T-cell (primary cell): ENCODE results near the gene GPR146. TPM values are rescaled to one million over a fixed set of nuclear protein-coding genes. Genes with fewer than 3 reads are reported as not detected.

Experiments
- ATAC-seq, 4 experiments: fragments of 200-7000 bp in 3 of 4; fragments of 150-1000 bp in 1 of 4; cut with Tn5 transposase; replicated peaks in 1 of 4; 1 replicate in 3 of 4; 2 replicates in 1 of 4; pipeline ENCODE4 v1.10.0; 2021; ENCODE audit warnings: moderate library complexity in 3 of 4, mild to moderate bottlenecking in 2 of 4, moderate number of reproducible peaks in 1 of 4
- CTCF ChIA-PET, 2 donors: fragments of 300-600 bp; sonication (Branson Sonifier 250); formaldehyde crosslinking; loops; one replicate each; lab custom pipeline; 2022; ENCODE audit warnings: antibody characterized with exemption in 2 of 2; lab: Charles Lee
- POLR2A ChIA-PET, 2 donors: fragments of 300-600 bp; sonication (Branson Sonifier 250); formaldehyde crosslinking; loops; one replicate each; lab custom pipeline; 2022; ENCODE audit warnings: antibody characterized with exemption in 2 of 2; lab: Charles Lee
- DNase-seq, 35 experiments: peaks; one replicate each; pipeline versions ENCODE4 v3.0.0 to v3.0.0-alpha.2; 2013 to 2023
- H3K27ac ChIP-seq: one replicate; pipeline ENCODE4 v1.5.1; 2013; ENCODE audit warnings: low read length
- H3K27me3 ChIP-seq, 2 experiments: replicated peaks in 1 of 2; 1 replicate in 1 of 2; 2 replicates in 1 of 2; pipeline versions ENCODE4 v1.6.1 to v1.7.0; 2013; ENCODE audit warnings: low read length in 1 of 2, mixed read lengths in 1 of 2; ENCODE audit not compliant: control insufficient read depth in 2 of 2, insufficient read depth in 2 of 2; ENCODE audit errors: extremely low read depth in 1 of 2
- H3K36me3 ChIP-seq, 2 donors: 1 replicate in 1 of 2; 2 replicates in 1 of 2; pipeline versions ENCODE4 v1.6.1 to v1.7.0; 2013; ENCODE audit warnings: low read length in 1 of 2; ENCODE audit not compliant: control insufficient read depth in 2 of 2, insufficient read depth in 1 of 2; ENCODE audit errors: extremely low read depth in 1 of 2
- H3K4me1 ChIP-seq, 2 experiments: 1 replicate in 1 of 2; 2 replicates in 1 of 2; pipeline versions ENCODE4 v1.6.1 to v1.7.0; 2013; ENCODE audit warnings: low read length in 2 of 2, mixed read lengths in 1 of 2; ENCODE audit not compliant: insufficient read depth in 2 of 2, control insufficient read depth in 1 of 2; ENCODE audit errors: extremely low read depth in 1 of 2
- H3K4me3 ChIP-seq, 2 donors: 1 replicate in 1 of 2; 2 replicates in 1 of 2; pipeline versions ENCODE4 v1.5.1 to v1.7.0; 2013; ENCODE audit warnings: mild to moderate bottlenecking in 2 of 2, low read length in 1 of 2, moderate library complexity in 1 of 2; ENCODE audit not compliant: control insufficient read depth in 1 of 2; ENCODE audit errors: extremely low read depth in 1 of 2
- H3K9me3 ChIP-seq: 2 replicates; pipeline ENCODE4 v1.7.0; 2013
- H3K27ac Mint-ChIP-seq, 2 donors: one replicate each; pipeline ENCODE4 v1.8.0; 2020 to 2021; ENCODE audit warnings: mild to moderate bottlenecking in 2 of 2, mixed read lengths in 2 of 2
- H3K27me3 Mint-ChIP-seq, 2 donors: one replicate each; pipeline ENCODE4 v1.8.0; 2021 to 2022; ENCODE audit warnings: mixed read lengths in 2 of 2
- H3K36me3 Mint-ChIP-seq: one replicate; pipeline ENCODE4 v1.8.0; 2021; ENCODE audit warnings: mixed read lengths
- H3K4me1 Mint-ChIP-seq, 3 donors: one replicate each; pipeline ENCODE4 v1.8.0; 2020 to 2022; ENCODE audit warnings: mixed read lengths in 3 of 3, mild to moderate bottlenecking in 1 of 3
- H3K4me3 Mint-ChIP-seq, 3 donors: one replicate each; pipeline ENCODE4 v1.8.0; 2020 to 2022; ENCODE audit warnings: mild to moderate bottlenecking in 3 of 3, mixed read lengths in 3 of 3, moderate library complexity in 3 of 3
- H3K9me3 Mint-ChIP-seq, 3 donors: one replicate each; pipeline ENCODE4 v1.8.0; 2020 to 2022; ENCODE audit warnings: mixed read lengths in 3 of 3
- WGBS: methylation state at CpG from one replicate; pipeline ENCODE4 v1.1.5; 2013; ENCODE audit warnings: missing lambda C conversion rate; ENCODE audit not compliant: insufficient coverage; 5-methylcytosine and 5-hydroxymethylcytosine counted together
- total RNA-seq, 35 experiments: library from RNA in 6 of 35; stranded (reverse) in 6 of 35; fragments of 120-200 nt in 1 of 35; gene quantifications; one replicate each; pipeline versions ENCODE4 v1.2.1 to v1.2.4 and lab custom pipeline; 2013 to 2026

Gene GPR146
- total RNA-seq, 5 donors from 2014 or later (not counting 1 experiment from before 2014, with no cell fraction given): 11.9 to 14.7 (median 13.0) TPM

DNA sequence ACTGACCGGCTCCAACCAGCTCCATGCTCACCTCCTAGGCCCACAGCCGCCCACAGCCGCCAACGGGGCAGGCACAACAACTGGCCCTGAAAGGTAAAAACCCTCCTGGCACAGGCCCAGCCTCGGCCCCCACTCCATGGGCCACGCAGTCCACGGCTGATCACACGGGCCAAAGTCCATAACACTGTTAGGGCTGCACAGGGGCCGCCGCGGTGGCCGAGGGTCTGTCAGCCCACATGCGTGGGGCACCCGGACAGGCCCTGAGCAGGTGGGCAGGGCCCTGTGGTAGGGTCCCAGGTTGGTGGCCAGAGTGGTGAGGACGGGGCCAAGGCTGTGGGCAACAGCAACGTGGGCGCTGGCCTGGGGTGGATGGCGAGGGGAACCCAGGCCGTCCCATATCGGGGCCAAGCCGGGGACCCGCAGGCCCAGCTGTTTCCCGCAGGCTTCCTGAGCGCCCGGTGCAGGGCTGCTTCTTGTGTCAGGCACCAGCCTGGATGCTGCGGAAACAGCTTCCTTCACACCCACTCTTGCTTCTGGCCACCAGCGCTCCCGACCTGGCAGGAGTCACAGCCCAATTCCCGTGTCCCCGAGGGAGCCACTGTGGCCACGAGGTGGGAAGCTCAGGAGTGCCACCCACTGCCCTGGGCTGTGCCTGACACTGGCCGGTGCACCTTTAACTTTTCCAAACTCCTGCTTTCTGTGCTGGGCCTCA is 32.2 kb upstream of the GPR146 start:
- no peak overlapping the region for H3K4me3 ChIP-seq
- Mint-ChIP-seq H3K9me3 (no peaks in the 10 kb centered on the region), H3K27me3 (no peaks in the 10 kb centered on the region), H3K27ac (no peak overlapping the region), H3K4me3 (no peak overlapping the region), H3K36me3 (peaks cover 12% of the 10 kb centered on the region), H3K4me1 (peaks cover 8 to 18% (median 11%) of the 10 kb centered on the region in 3 donors)
- peaks cover 0 to 21% of the 10 kb centered on the region in 2 experiments for H3K4me1 ChIP-seq
- POLR2A ChIA-PET: no interaction called here
- 77% methylated on average over 31 of the region's 32 CpGs for WGBS
- H3K9me3 ChIP-seq: no peaks in the 10 kb centered on the region
- peaks cover 0 to 14% of the 10 kb centered on the region in 2 donors for H3K36me3 ChIP-seq
- DNase-seq: no peak
- H3K27me3 ChIP-seq: no peaks in the 10 kb centered on the region
- peak in 1 of 4 experiments; percentile 16 for ATAC-seq
- H3K27ac ChIP-seq: peak overlapping the region; percentile 43
- CTCF ChIA-PET: interaction anchor here in 1 of 2 donors (0.9 kb wide), 1 partner anchor 33 kb away, joined by 3 read pairs; no protein-coding TSS in a partner anchor

DNA sequence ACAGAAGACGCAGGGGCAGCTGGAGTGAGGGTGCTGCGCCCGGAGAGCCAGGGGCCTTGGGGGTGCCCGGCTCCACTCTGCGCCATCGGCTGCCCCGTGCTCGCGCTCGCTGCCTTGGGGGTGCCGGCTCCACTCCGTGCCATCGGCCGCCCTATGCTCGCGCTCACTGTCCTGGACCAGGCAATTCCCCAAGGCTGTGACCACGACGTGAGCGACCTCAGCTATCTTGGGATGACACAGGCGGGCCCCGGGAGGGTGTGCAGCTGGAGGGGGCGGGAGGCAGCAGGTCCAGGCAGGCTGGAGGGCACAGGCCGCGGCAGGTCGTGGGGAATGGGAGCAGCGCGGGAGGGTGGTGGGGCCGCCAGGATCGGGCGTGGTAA is 31.6 kb upstream of the GPR146 start:
- ATAC-seq (no peak), DNase-seq (no peak)
- no peaks in the 10 kb centered on the region for H3K27me3 ChIP-seq
- Mint-ChIP-seq H3K27ac (no peak overlapping the region), H3K36me3 (peaks cover 12% of the 10 kb centered on the region), H3K4me1 (peaks cover 8 to 18% (median 11%) of the 10 kb centered on the region in 3 donors), H3K4me3 (no peak overlapping the region), H3K27me3 (no peaks in the 10 kb centered on the region), H3K9me3 (no peaks in the 10 kb centered on the region)
- 91% methylated on average over 27 of the region's 30 CpGs for WGBS
- ChIA-PET CTCF (no interaction called here), POLR2A (no interaction called here)
- H3K9me3 ChIP-seq: no peaks in the 10 kb centered on the region
- no peak overlapping the region for H3K27ac ChIP-seq
- no peak overlapping the region for H3K4me3 ChIP-seq
- H3K36me3 ChIP-seq: peaks cover 0 to 14% of the 10 kb centered on the region in 2 donors
- peaks cover 0 to 21% of the 10 kb centered on the region in 2 experiments for H3K4me1 ChIP-seq

DNA sequence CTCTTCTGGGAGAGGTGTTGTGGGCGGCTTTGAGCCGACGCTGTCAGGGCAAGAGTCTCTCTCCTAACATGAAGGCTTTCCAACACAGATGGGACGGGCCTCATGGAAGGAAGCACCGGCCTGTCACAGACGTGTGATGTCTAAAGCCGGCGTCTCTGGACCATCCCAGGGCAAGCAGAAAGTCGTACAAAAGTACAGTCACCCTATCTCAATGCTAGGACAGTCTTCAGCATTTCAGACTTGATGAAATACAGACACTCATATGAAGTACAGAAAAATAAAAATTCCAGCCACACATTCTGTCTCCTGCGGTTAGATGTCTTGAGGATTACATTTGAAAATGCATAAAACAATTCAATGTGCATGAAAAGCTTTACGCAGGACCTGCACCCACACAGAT is 30.8 kb upstream of the GPR146 start:
- Histone ChIP-seq H3K27ac (no peak overlapping the region), H3K36me3 (peaks cover 0 to 10% of the 10 kb centered on the region in 2 donors), H3K27me3 (no peaks in the 10 kb centered on the region), H3K4me3 (no peak overlapping the region), H3K9me3 (no peaks in the 10 kb centered on the region), H3K4me1 (peaks cover 0 to 28% of the 10 kb centered on the region in 2 experiments)
- peaks cover 15% of the 10 kb centered on the region for H3K36me3 Mint-ChIP-seq
- ChIA-PET CTCF (interaction anchor here in 1 of 2 donors (0.6 kb wide), 1 partner anchor 61 kb away, joined by 3 read pairs; no protein-coding TSS in a partner anchor), POLR2A (no interaction called here)
- no peak overlapping the region for H3K27ac Mint-ChIP-seq
- DNase-seq (no peak), ATAC-seq (no peak)
- no peaks in the 10 kb centered on the region for H3K27me3 Mint-ChIP-seq
- H3K4me3 Mint-ChIP-seq: no peak overlapping the region
- WGBS: 88% methylated on average over 11 of the region's 11 CpGs
- peaks cover 16 to 25% (median 19%) of the 10 kb centered on the region in 3 donors for H3K4me1 Mint-ChIP-seq
- H3K9me3 Mint-ChIP-seq: no peaks in the 10 kb centered on the region

DNA sequence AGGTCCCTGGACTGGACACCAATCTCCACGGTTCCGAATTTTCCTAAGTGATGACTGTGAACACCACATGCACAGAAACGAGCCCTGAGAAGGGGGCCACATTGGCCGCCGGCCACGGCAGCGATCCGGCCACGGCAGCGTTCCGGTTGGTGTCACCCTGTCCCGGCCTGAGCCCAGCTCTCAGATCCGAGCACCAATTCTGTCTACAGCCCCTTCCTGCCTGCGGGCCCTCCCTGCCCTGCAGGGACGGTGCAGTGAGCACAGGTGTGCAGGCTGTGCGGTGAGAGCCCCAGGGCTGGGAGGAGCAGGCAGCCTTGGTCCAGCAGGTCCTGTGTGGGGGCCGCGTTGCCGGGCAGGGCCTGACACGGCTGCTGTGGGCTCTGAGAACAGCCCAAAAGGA is 29.7 kb upstream of the GPR146 start:
- peaks cover 0 to 31% of the 10 kb centered on the region in 2 experiments for H3K4me1 ChIP-seq
- no peak for DNase-seq
- Mint-ChIP-seq H3K36me3 (peaks cover 6% of the 10 kb centered on the region), H3K9me3 (no peaks in the 10 kb centered on the region), H3K27ac (no peak overlapping the region), H3K4me1 (peaks cover 16 to 25% (median 23%) of the 10 kb centered on the region in 3 donors), H3K4me3 (no peak overlapping the region), H3K27me3 (no peaks in the 10 kb centered on the region)
- 95% methylated on average over 20 of the region's 20 CpGs for WGBS
- no peak overlapping the region for H3K4me3 ChIP-seq
- H3K36me3 ChIP-seq: peaks cover under 1 to 2% of the 10 kb centered on the region in 2 donors
- no peaks in the 10 kb centered on the region for H3K27me3 ChIP-seq
- ChIA-PET CTCF (no interaction called here), POLR2A (no interaction called here)
- no peak for ATAC-seq
- no peak overlapping the region for H3K27ac ChIP-seq
- H3K9me3 ChIP-seq: no peaks in the 10 kb centered on the region

- no peaks in the 10 kb centered on the region for H3K27me3 Mint-ChIP-seq
- Histone ChIP-seq H3K4me1 (peaks cover 0 to 29% of the 10 kb centered on the region in 2 experiments), H3K36me3 (peaks cover 0 to 6% of the 10 kb centered on the region in 2 donors), H3K27me3 (no peaks in the 10 kb centered on the region), H3K9me3 (no peaks in the 10 kb centered on the region), H3K27ac (no peak overlapping the region), H3K4me3 (no peak overlapping the region)
- ChIA-PET CTCF (no interaction called here), POLR2A (no interaction called here)
- H3K36me3 Mint-ChIP-seq: peaks cover 5% of the 10 kb centered on the region
- H3K4me1 Mint-ChIP-seq: peaks cover 16 to 25% (median 23%) of the 10 kb centered on the region in 3 donors
- H3K4me3 Mint-ChIP-seq: no peak overlapping the region
- no peak for ATAC-seq
- no peaks in the 10 kb centered on the region for H3K9me3 Mint-ChIP-seq
- no peak overlapping the region for H3K27ac Mint-ChIP-seq
- WGBS: 92% methylated on average over 25 of the region's 28 CpGs
- DNase-seq: no peak
These were observed 28.9 kb upstream of the GPR146 start for GRCh38 chr7:1015196-1016121.
